ENCODE measurements around the gene MUC5B. TPM values are rescaled to one million over a fixed set of nuclear protein-coding genes. Genes with fewer than 3 reads are reported as not detected.
A peak's percentile ranks its signal among the peaks of the same experiment; 100 is the strongest.

MUC5B gene
- total and polyA plus RNA-seq, 8 donors = 0.06 to 33.4 (median 0.27) TPM

DNA sequence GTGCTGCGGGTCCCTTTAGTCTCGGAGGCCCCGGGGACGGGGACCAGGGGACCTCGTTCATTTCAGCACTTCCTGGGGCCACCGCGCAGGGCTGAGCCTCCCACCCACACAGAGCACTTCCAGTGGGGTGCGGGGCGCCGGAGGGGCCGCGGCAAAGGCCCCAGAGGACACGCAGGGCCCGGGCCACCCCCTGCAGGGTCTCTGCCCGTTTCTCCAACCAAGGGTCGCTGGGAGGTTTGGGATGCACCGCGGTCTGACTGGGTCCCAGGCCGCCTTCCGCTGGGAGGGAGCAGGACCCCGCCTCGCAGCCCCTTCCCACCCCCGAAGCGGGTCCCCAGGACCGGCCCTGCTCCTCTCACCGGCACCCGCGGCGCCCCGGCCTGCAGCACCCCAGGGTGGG lies 49.1 kb downstream of the MUC5B start:
- Histone ChIP-seq H3K27me3 (no peaks in the 10 kb centered on the region), H3K4me1 (no peaks in the 10 kb centered on the region), H3K9me3 (no peaks in the 10 kb centered on the region), H3K36me3 (peaks cover 0 to 46% of the 10 kb centered on the region in 2 donors), H3K4me3 (no peak overlapping the region), H3K27ac (no peak overlapping the region)
- TF ChIP-seq, protein P1, sequence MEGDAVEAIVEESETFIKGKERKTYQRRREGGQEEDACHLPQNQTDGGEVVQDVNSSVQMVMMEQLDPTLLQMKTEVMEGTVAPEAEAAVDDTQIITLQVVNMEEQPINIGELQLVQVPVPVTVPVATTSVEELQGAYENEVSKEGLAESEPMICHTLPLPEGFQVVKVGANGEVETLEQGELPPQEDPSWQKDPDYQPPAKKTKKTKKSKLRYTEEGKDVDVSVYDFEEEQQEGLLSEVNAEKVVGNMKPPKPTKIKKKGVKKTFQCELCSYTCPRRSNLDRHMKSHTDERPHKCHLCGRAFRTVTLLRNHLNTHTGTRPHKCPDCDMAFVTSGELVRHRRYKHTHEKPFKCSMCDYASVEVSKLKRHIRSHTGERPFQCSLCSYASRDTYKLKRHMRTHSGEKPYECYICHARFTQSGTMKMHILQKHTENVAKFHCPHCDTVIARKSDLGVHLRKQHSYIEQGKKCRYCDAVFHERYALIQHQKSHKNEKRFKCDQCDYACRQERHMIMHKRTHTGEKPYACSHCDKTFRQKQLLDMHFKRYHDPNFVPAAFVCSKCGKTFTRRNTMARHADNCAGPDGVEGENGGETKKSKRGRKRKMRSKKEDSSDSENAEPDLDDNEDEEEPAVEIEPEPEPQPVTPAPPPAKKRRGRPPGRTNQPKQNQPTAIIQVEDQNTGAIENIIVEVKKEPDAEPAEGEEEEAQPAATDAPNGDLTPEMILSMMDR (IDR thresholded peaks at IDR 0.05) = no peak
- DNase-seq = peak in 1 of 4 donors; percentile 72
- intact Hi-C loops (cut with DNase I) = no loop called here
- ATAC-seq = no peak

DNA sequence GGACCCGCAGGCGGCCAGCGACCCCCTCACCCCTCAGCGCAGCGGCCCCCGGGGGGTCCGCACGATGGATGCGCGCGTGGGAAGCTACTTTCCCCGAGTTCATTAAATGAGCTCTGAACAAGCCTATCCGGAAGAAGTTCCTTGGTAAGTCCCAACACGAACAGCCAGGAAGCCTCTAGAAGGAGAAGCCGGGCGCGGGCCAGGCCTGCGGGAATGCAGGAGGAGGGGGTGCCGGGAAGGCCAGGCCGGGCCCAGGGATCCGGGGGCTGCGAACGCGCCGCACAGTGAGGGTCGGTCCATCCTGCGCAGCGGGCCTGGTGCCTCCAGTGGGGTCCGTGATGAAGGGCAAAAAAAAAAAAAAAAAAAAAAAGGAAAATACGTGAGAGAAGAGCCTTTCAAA lies 49.7 kb downstream of the MUC5B start:
- H3K36me3 ChIP-seq = peaks cover 0 to 52% of the 10 kb centered on the region in 2 donors
- intact Hi-C loops (cut with DNase I) = no loop called here
- no peaks in the 10 kb centered on the region for H3K9me3 ChIP-seq
- H3K27ac ChIP-seq = no peak overlapping the region
- H3K4me1 ChIP-seq = no peaks in the 10 kb centered on the region
- no peak overlapping the region for H3K4me3 ChIP-seq
- ATAC-seq = no peak
- no peaks in the 10 kb centered on the region for H3K27me3 ChIP-seq
- DNase-seq = peak in 1 of 4 donors; percentile 66
- TF ChIP-seq, protein P1 (IDR thresholded peaks at IDR 0.05) = no peak

DNA sequence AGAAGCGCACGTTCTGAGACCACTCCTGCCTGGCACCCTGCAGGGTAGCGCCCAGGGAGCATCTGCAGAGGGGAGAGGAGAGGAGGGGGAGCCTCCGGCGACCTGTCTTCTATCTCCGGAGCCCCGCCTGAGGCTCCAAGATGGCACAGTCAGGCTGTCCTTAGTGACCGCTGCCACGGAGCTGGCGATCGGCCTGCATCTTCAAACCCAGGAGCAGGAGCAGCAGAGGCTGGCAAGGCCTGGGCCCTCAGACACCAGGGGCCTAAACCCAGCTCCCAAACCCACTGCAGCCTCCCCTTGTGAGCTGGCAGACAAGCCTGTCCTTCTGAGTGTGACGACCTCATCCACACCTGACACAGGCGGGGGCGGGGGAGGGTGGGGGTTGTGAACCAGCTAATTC lies 51.6 kb downstream of the MUC5B start:
- H3K36me3 ChIP-seq = peaks cover 0 to 71% of the 10 kb centered on the region in 2 donors
- DNase-seq = peak in 1 of 4 donors; percentile 74
- H3K4me3 ChIP-seq = no peak overlapping the region
- intact Hi-C loops (cut with DNase I) = no loop called here
- TF ChIP-seq, protein P1 (IDR thresholded peaks at IDR 0.05) = no peak
- no peaks in the 10 kb centered on the region for H3K27me3 ChIP-seq
- no peaks in the 10 kb centered on the region for H3K4me1 ChIP-seq
- H3K9me3 ChIP-seq = no peaks in the 10 kb centered on the region
- no peak for ATAC-seq
- H3K27ac ChIP-seq = no peak overlapping the region

DNA sequence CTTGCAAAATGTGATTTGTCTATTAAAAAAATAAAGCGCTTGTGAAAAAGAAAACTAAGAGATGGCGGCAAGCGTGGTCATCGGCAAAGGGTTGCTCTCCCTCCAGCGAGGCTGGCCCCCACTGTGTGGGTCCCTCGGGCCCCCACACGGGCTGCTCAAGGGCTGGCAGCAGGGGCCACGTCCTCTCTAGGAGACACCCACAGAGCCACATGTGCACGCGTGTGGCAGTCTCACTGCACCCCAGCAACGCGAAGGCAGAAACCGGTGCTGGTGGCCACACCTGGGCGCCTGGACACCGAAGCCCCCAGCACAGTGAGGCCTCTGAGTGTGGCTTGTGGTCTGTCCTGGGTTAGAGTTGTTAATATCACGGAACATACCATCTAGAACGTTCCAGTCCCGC lies 52.2 kb downstream of the MUC5B start:
- intact Hi-C loops (cut with DNase I) = no loop called here
- ATAC-seq (no peak), DNase-seq (peak in 1 of 4 donors; percentile 55)
- peaks cover 0 to 77% of the 10 kb centered on the region in 2 donors for H3K36me3 ChIP-seq
- TF ChIP-seq, protein P1 (IDR thresholded peaks at IDR 0.05) = no peak
- no peak overlapping the region for H3K4me3 ChIP-seq
- H3K27me3 ChIP-seq = no peaks in the 10 kb centered on the region
- H3K9me3 ChIP-seq = no peaks in the 10 kb centered on the region
- no peak overlapping the region for H3K27ac ChIP-seq
- no peaks in the 10 kb centered on the region for H3K4me1 ChIP-seq

DNA sequence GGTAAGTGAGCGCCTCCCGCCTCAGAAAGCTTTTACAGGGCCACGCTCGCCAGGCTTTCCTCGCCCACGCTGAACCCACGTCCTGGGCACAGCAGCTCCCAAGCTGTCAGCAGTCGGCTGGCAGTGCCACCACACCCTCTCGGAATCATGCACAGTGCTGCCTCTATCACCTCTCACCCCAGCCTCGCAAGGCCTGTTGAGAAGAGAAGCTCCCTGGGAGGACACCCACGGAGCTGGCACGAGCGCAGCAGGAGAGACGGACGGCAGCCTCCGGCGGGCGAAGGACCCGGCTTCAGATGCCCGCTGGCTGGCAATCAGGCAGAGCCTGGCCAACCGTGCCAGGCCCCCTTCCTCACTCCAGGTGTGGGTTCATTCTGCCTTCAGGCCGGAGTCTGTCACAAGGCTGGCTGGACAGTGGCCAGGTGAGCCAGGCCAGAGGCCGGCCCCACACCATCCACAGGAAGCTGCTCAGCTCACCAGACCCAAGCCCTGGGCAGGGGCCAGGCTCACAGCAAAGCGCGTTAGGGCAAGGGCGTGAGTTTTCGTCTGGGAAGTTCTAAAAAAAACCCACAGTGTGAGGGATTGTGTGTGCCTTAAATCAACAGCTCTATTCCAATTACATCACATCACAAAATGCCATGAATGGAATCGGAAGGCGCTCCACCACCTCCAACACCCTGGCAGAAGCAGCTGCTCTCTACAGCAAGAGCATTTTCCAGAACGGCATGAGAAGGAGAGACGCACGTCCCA lies 53.4 kb downstream of the MUC5B start:
- TF ChIP-seq, protein P1 (IDR thresholded peaks at IDR 0.05) = no peak
- intact Hi-C loops (cut with DNase I) = no loop called here
- H3K36me3 ChIP-seq = peaks cover 0 to 88% of the 10 kb centered on the region in 2 donors
- H3K27ac ChIP-seq = no peak overlapping the region
- DNase-seq (peak in 1 of 4 donors; percentile 64), ATAC-seq (peak; percentile 10)
- no peaks in the 10 kb centered on the region for H3K9me3 ChIP-seq
- no peaks in the 10 kb centered on the region for H3K4me1 ChIP-seq
- H3K4me3 ChIP-seq = no peak overlapping the region
- H3K27me3 ChIP-seq = no peaks in the 10 kb centered on the region
